ENCODE measurements around the gene SCGN.
"Not testable (repeated sequence)": the region's sequence is repeated elsewhere in the genome, so short reads cannot be mapped to it uniquely, and the experiment has no call there.

SCGN gene

GRCh38 chr6:25727028-25727427, 75.0 kb downstream of the SCGN start:
- DNase-seq (ENCODE audit: low read depth in 2 of 2): no peak

DNA sequence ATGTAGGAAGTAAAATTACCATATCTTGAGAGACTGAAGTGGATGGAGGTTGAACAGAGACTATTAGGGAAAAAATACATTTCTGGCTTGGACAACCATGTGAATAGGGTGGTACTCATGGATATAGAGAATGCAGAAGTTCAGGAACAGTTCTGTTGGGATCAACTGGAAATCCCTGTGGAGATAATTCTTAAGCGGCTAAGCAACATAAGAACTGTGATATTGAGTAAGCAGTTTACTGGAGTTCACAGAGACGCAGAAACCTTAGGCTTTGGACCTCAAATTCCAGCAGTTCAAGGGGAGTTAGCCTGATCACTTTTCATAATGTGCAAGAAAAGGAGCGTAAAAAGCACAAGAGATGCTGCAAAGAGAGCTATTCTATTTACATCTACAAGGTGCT, 78.9 kb downstream of the SCGN start:
- no peak for DNase-seq (ENCODE audit: low read depth in 2 of 2)

GRCh38 chr6:25731721-25732120, 79.7 kb downstream of the SCGN start:
- DNase-seq (ENCODE audit: low read depth in 2 of 2): no peak

DNA sequence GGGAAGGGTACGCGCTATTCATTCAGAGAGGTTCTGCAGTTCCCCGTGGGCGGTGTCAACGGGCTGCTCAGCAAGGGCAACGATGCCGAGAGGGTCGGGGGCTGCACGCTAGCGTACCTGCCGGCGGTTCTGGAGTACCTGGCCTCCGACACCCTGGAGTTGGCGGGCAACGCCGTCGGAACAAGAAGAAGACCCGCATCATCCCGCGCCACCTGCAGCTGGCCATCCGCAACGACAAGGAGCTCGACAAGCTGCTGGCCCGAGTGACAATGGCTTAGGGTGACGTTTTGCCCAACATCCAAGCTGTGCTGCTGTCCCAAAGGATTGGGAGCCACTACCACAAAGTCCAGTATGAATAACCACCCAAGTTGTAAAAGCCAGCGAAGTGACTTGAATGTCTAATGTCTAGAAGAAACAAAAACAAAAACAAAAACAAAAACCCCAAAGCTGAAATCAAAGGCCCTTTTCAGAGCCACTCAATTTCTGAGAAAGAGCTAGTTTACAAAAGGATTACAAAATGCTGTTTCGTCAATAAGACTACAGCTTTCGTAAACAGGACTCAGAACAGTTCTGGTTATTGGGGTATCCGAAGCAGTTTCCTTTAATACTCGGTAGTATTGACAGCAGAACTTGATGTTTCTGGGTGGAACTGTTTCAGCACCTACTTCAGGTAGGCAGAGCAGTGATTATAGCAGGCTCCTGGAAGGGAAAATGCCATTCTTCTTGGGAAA, 80.6 kb downstream of the SCGN start:
- no peak for DNase-seq (ENCODE audit: low read depth in 2 of 2)

GRCh38 chr6:25735261-25735660, 83.2 kb downstream of the SCGN start:
- DNase-seq (ENCODE audit: low read depth in 2 of 2): no peak

DNA sequence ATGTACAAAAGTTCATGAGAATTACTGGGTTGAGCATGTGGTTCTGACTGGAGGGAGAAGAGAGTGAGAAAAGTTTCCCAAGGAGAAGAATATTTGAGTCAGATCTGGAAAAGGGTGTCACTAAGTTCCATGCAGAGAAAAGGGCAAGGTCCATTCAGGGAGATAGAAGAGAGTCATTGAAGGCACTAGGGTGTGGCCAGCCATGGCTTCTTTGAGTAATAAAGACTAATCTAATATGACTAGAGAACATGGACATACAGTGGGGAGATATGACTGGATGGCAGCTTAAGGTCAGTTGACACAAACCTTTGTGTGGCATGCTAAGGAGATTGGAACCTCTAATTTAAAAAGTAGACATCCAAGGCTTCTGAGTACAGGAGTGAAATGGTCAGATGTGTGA, 91.9 kb downstream of the SCGN start:
- DNase-seq (ENCODE audit: low read depth in 2 of 2): no peak

GRCh38 chr6:25745836-25746235, 93.8 kb downstream of the SCGN start:
- no peak for DNase-seq (ENCODE audit: low read depth in 2 of 2)

- DNase-seq (ENCODE audit: low read depth in 2 of 2): no peak
Measured at GRCh38 chr6:25746968-25747367, 95.0 kb downstream of the SCGN start.

GRCh38 chr6:25747477-25747876, 95.5 kb downstream of the SCGN start:
- no peak for DNase-seq (ENCODE audit: low read depth in 2 of 2)

GRCh38 chr6:25748049-25748448, 96.0 kb downstream of the SCGN start:
- no peak for DNase-seq (ENCODE audit: low read depth in 2 of 2)

GRCh38 chr6:25748601-25749517, 96.8 kb downstream of the SCGN start:
- not testable (repeated sequence) for DNase-seq (ENCODE audit: low read depth in 2 of 2)

GRCh38 chr6:25749837-25750236, 97.8 kb downstream of the SCGN start:
- DNase-seq (ENCODE audit: low read depth in 2 of 2): no peak

DNA sequence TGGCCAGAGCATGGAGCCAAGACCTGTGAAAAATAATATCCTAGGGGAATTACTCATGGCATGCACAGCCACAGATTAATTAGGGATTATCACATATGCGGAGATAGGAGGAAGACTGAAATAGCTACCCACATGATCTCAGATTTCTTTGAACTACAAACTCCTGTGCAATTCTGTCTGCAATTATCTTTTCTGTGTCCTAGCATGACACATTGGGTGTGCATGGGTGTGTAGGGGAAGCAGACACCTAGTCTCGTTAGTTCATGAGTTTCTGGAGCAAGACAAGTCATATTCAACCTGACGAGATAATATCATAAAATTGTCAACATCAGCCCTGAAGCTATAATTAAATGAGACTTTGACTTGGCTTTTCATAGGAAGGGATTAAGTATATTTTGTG, 98.9 kb downstream of the SCGN start:
- DNase-seq (ENCODE audit: low read depth in 2 of 2): no peak
